CD14-positive monocyte (primary cell): ENCODE results near the gene CCDC85C. TPM values are rescaled to one million over a fixed set of nuclear protein-coding genes. Genes with fewer than 3 reads are reported as not detected.

Experiments
- DNase-seq, 3 donors: peaks; one replicate each; pipeline ENCODE4 v3.0.0-alpha.2; 2011 to 2022
- H2AFZ ChIP-seq: 2 replicates; pipeline ENCODE4 v1.6.0; 2012; ENCODE audit warnings: mild to moderate bottlenecking, low read depth, low read length, inconsistent platforms; ENCODE audit not compliant: insufficient read depth, poor library complexity, severe bottlenecking
- H3K27ac ChIP-seq, 2 donors: 1 replicate in 1 of 2; 2 replicates in 1 of 2; pipeline ENCODE4 v1.5.1; 2012 to 2013; ENCODE audit warnings: low read length in 2 of 2, control low read depth in 1 of 2, inconsistent platforms in 1 of 2, low read depth in 1 of 2, mild to moderate bottlenecking in 1 of 2
- H3K27me3 ChIP-seq, 2 donors: one replicate each; pipeline versions ENCODE4 v1.6.0 to v1.6.1; 2011 to 2013; ENCODE audit warnings: low read length in 2 of 2; ENCODE audit not compliant: control insufficient read depth in 2 of 2, insufficient read depth in 2 of 2
- H3K36me3 ChIP-seq, 2 donors: replicated peaks in 1 of 2; 1 replicate in 1 of 2; 2 replicates in 1 of 2; pipeline versions ENCODE4 v1.5.1 to v1.6.1; 2012 to 2013; ENCODE audit warnings: low read length in 2 of 2, control low read depth in 1 of 2, inconsistent platforms in 1 of 2, mild to moderate bottlenecking in 1 of 2; ENCODE audit not compliant: insufficient read depth in 2 of 2, control insufficient read depth in 1 of 2
- H3K4me1 ChIP-seq, 2 donors: 1 replicate in 1 of 2; 2 replicates in 1 of 2; pipeline versions ENCODE4 v1.5.1 to v1.6.1; 2012 to 2013; ENCODE audit warnings: low read length in 2 of 2, control low read depth in 1 of 2, inconsistent platforms in 1 of 2, mild to moderate bottlenecking in 1 of 2, moderate library complexity in 1 of 2; ENCODE audit not compliant: insufficient read depth in 2 of 2, control insufficient read depth in 1 of 2
- H3K4me2 ChIP-seq: replicated peaks from 2 replicates; pipeline ENCODE3; 2012; ENCODE audit warnings: low read length, moderate library complexity, mild to moderate bottlenecking; ENCODE audit not compliant: poor library complexity, severe bottlenecking; ENCODE audit errors: extremely low read depth
- H3K4me3 ChIP-seq, 3 experiments: fragments of 200-600 bp in 1 of 3; sonication (generic) in 1 of 3; replicated peaks in 1 of 3; 1 replicate in 2 of 3; 2 replicates in 1 of 3; pipeline ENCODE4 v1.5.1; 2011 to 2013; ENCODE audit warnings: low read length in 3 of 3, mild to moderate bottlenecking in 3 of 3, control low read depth in 2 of 3, low read depth in 2 of 3, inconsistent platforms in 1 of 3, moderate library complexity in 1 of 3
- H3K79me2 ChIP-seq: 2 replicates; pipeline ENCODE4 v1.6.0; 2012; ENCODE audit warnings: mild to moderate bottlenecking, control low read depth, inconsistent platforms, low read length, moderate library complexity; ENCODE audit not compliant: insufficient read depth
- H3K9ac ChIP-seq: 2 replicates; pipeline ENCODE4 v1.6.0; 2017; ENCODE audit warnings: low read length, mild to moderate bottlenecking; ENCODE audit not compliant: insufficient read depth, poor library complexity, severe bottlenecking
- H3K9me3 ChIP-seq, 2 donors: replicated peaks in 1 of 2; 1 replicate in 1 of 2; 2 replicates in 1 of 2; pipeline versions ENCODE4 v1.5.1 to v1.6.1; 2012 to 2013; ENCODE audit warnings: low read length in 2 of 2, control low read depth in 1 of 2; ENCODE audit not compliant: control insufficient read depth in 1 of 2, insufficient read depth in 1 of 2
- H4K20me1 ChIP-seq: 2 replicates; pipeline ENCODE4 v1.6.0; 2012; ENCODE audit warnings: mild to moderate bottlenecking, low read length, control low read depth, moderate library complexity; ENCODE audit not compliant: insufficient read depth
- H3K27ac Mint-ChIP-seq, 7 donors: one replicate each; pipeline ENCODE4 v1.8.0; 2020; ENCODE audit warnings: mild to moderate bottlenecking in 7 of 7, mixed read lengths in 7 of 7, moderate library complexity in 6 of 7, inconsistent platforms in 2 of 7
- H3K27me3 Mint-ChIP-seq, 3 donors: one replicate each; pipeline ENCODE4 v1.8.0; 2021 to 2022; ENCODE audit warnings: low read depth in 3 of 3, mild to moderate bottlenecking in 3 of 3, mixed read lengths in 3 of 3, moderate library complexity in 3 of 3, inconsistent platforms in 1 of 3
- H3K36me3 Mint-ChIP-seq, 2 donors: one replicate each; pipeline ENCODE4 v1.8.0; 2020; ENCODE audit warnings: mixed read lengths in 2 of 2, inconsistent platforms in 1 of 2, mild to moderate bottlenecking in 1 of 2
- H3K4me1 Mint-ChIP-seq: one replicate; pipeline ENCODE4 v1.8.0; 2020; ENCODE audit warnings: mild to moderate bottlenecking, mixed read lengths
- H3K4me3 Mint-ChIP-seq, 2 donors: one replicate each; pipeline ENCODE4 v1.8.0; 2020; ENCODE audit warnings: mild to moderate bottlenecking in 2 of 2, mixed read lengths in 2 of 2, moderate library complexity in 1 of 2
- H3K9me3 Mint-ChIP-seq, 7 donors: one replicate each; pipeline ENCODE4 v1.8.0; 2020 to 2022; ENCODE audit warnings: mixed read lengths in 7 of 7, mild to moderate bottlenecking in 6 of 7, moderate library complexity in 6 of 7, inconsistent platforms in 2 of 7
- CTCF ChIP-seq: fragments of 200-600 bp; IDR thresholded peaks from one replicate; pipeline ENCODE4 v1.8.0; 2022; ENCODE audit warnings: antibody characterized with exemption, mild to moderate bottlenecking
- WGBS: methylation state at CpG from one replicate; pipeline ENCODE4 v1.1.5; 2013; ENCODE audit warnings: missing lambda C conversion rate; ENCODE audit not compliant: insufficient coverage; 5-methylcytosine and 5-hydroxymethylcytosine counted together
- intact Hi-C, 2 donors: fragments of 100-400 bp; cut with micrococcal nuclease; formaldehyde crosslinking; loops; one replicate each; pipeline versions ENCODE4 v1.15.0 to v1.15.1; 2023
- polyA plus RNA-seq, 3 donors: library from polyadenylated mRNA; depleted of rRNA in 1 of 3; unstranded in 2 of 3; stranded (reverse) in 1 of 3; fragments of 300-500 nt in 2 of 3; fragments of >200 nt in 1 of 3; fragmentation: Illumina TruSeq in 2 of 3; gene quantifications; 1 replicate in 2 of 3; 2 replicates in 1 of 3; pipeline ENCODE4 v1.2.3, GENCODE V29; 2012 to 2021

Gene CCDC85C
- polyA plus RNA-seq, 3 donors = under 0.01 to 0.03 TPM; not detected in 1

- Histone ChIP-seq H3K9ac (no peak overlapping the region), H3K79me2 (no peaks in the 10 kb centered on the region), H3K4me1 (no peaks in the 10 kb centered on the region), H3K4me3 (no peak overlapping the region), H2AFZ (no peak overlapping the region), H3K27ac (no peak overlapping the region), H3K27me3 (peaks cover 10 to 26% of the 10 kb centered on the region in 2 donors), H4K20me1 (no peaks in the 10 kb centered on the region), H3K4me2 (no peak overlapping the region), H3K36me3 (no peaks in the 10 kb centered on the region), H3K9me3 (no peaks in the 10 kb centered on the region)
- Mint-ChIP-seq H3K36me3 (no peaks in the 10 kb centered on the region), H3K4me1 (peaks cover 1% of the 10 kb centered on the region), H3K27me3 (peaks cover 30 to 38% (median 34%) of the 10 kb centered on the region in 3 donors), H3K4me3 (no peak overlapping the region), H3K27ac (no peak overlapping the region), H3K9me3 (peaks cover 0 to 9% (median 0%) of the 10 kb centered on the region in 7 donors)
- no peak for TF ChIP-seq CTCF
- intact Hi-C loops = no loop called here
- WGBS = 100% methylated on average over 1 of the region's 3 CpGs
- DNase-seq = no peak
These were observed 5.2 kb downstream of the CCDC85C start for GRCh38 chr14:99598774-99599173.

- no peaks in the 10 kb centered on the region for H3K36me3 ChIP-seq
- Mint-ChIP-seq H3K4me3 (no peak overlapping the region), H3K27me3 (peaks cover 28 to 33% (median 31%) of the 10 kb centered on the region in 3 donors), H3K27ac (no peak overlapping the region), H3K9me3 (peaks cover 0 to 9% (median 0%) of the 10 kb centered on the region in 7 donors), H3K4me1 (peaks cover 1% of the 10 kb centered on the region), H3K36me3 (no peaks in the 10 kb centered on the region)
- no peak for TF ChIP-seq CTCF
- H2AFZ ChIP-seq = no peak overlapping the region
- H3K27me3 ChIP-seq = peaks cover 8 to 26% of the 10 kb centered on the region in 2 donors
- no peak overlapping the region for H3K4me3 ChIP-seq
- H4K20me1 ChIP-seq = no peaks in the 10 kb centered on the region
- intact Hi-C loops = no loop called here
- H3K4me2 ChIP-seq = no peak overlapping the region
- H3K9me3 ChIP-seq = no peaks in the 10 kb centered on the region
- WGBS = 93% methylated on average over 9 of the region's 20 CpGs
- H3K79me2 ChIP-seq = no peaks in the 10 kb centered on the region
- no peak for DNase-seq
- H3K9ac ChIP-seq = no peak overlapping the region
- no peak overlapping the region for H3K27ac ChIP-seq
- H3K4me1 ChIP-seq = no peaks in the 10 kb centered on the region
These were observed 6.0 kb downstream of the CCDC85C start for GRCh38 chr14:99597911-99598600.
